GM10248 (cell line): ENCODE results near the gene PRKN.

Source experiments
- CTCF ChIA-PET: fragments of 300-600 bp; sonication (Branson Sonifier 250); formaldehyde crosslinking; extraction: SDS; loops from one replicate; lab custom pipeline; 2021; ENCODE audit warnings: antibody characterized with exemption; lab: Yijun Ruan, JAX
- POLR2A ChIA-PET: fragments of 350-650 bp; sonication (Branson Sonifier 250); formaldehyde crosslinking; extraction: SDS; loops from one replicate; lab custom pipeline; 2020; ENCODE audit warnings: antibody characterized with exemption; lab: Yijun Ruan, JAX
- DNase-seq: peaks from one replicate; pipeline ENCODE4 v3.0.0; 2012; ENCODE audit errors: extremely low spot score
- CTCF ChIP-seq: IDR thresholded peaks from 2 replicates; pipeline ENCODE4 v1.5.1; 2012; ENCODE audit warnings: mild to moderate bottlenecking, low read depth; ENCODE audit errors: extremely low read depth, missing control alignments, control extremely low read depth

Gene PRKN

GRCh38 chr6:161996783-161997182 is 730.8 kb downstream of the PRKN start:
- ChIA-PET CTCF (no interaction called here), POLR2A (no interaction called here)
- DNase-seq: no peak
- TF ChIP-seq CTCF: no peak

- ChIA-PET POLR2A (no interaction called here), CTCF (interaction anchor here (1.2 to 1.6 kb wide), 3 partner anchors 17 to 289 kb away, joined by 3 read pairs; no protein-coding TSS in a partner anchor)
- no peak for TF ChIP-seq CTCF
- no peak for DNase-seq
Observed at GRCh38 chr6:161985876-161986423, 741.6 kb downstream of the PRKN start.

- DNase-seq: no peak
- TF ChIP-seq CTCF: no peak
- CTCF ChIA-PET: interaction anchor here (1.2 to 1.6 kb wide), 2 partner anchors 18 to 291 kb away, joined by 3 read pairs; no protein-coding TSS in a partner anchor
- POLR2A ChIA-PET: no interaction called here
Observed at GRCh38 chr6:161984713-161985112, 742.9 kb downstream of the PRKN start.

- ChIA-PET POLR2A (no interaction called here), CTCF (interaction anchor here (0.8 to 1.4 kb wide), 2 partner anchors 11 to 12 kb away, joined by 3 read pairs; no protein-coding TSS in a partner anchor)
- TF ChIP-seq CTCF: no peak
- DNase-seq: no peak
Observed at GRCh38 chr6:161976553-161976952, 751.0 kb downstream of the PRKN start.

- CTCF ChIA-PET: interaction anchor here (1.5 kb wide), 1 partner anchor 22 kb away, joined by 3 read pairs; no protein-coding TSS in a partner anchor
- no peak for DNase-seq
- TF ChIP-seq CTCF: no peak
- POLR2A ChIA-PET: no interaction called here
Observed at GRCh38 chr6:161973064-161973463, 754.5 kb downstream of the PRKN start.

GRCh38 chr6:161971043-161971442 is 756.5 kb downstream of the PRKN start:
- no peak for DNase-seq
- no peak for TF ChIP-seq CTCF
- ChIA-PET POLR2A (no interaction called here), CTCF (no interaction called here)
